ENCODE data around the gene PRKN. TPM values are rescaled to one million over a fixed set of nuclear protein-coding genes. Genes with fewer than 3 reads are reported as not detected.
"Not testable (repeated sequence)": the region's sequence is repeated elsewhere in the genome, so short reads cannot be mapped to it uniquely, and the experiment has no call there.

The PRKN gene
- total RNA-seq, 4 donors from 2014 or later, result 8.4 to 44.8 (median 12.6) TPM

GRCh38 chr6:162416307-162416706 lies 311.3 kb downstream of the PRKN start:
- TF ChIP-seq CTCF (IDR thresholded peaks at IDR 0.05), result no peak
- DNase-seq (ENCODE audit: low spot score) (no peak), ATAC-seq (ENCODE audit: low FRiP score) (no peak)

DNA sequence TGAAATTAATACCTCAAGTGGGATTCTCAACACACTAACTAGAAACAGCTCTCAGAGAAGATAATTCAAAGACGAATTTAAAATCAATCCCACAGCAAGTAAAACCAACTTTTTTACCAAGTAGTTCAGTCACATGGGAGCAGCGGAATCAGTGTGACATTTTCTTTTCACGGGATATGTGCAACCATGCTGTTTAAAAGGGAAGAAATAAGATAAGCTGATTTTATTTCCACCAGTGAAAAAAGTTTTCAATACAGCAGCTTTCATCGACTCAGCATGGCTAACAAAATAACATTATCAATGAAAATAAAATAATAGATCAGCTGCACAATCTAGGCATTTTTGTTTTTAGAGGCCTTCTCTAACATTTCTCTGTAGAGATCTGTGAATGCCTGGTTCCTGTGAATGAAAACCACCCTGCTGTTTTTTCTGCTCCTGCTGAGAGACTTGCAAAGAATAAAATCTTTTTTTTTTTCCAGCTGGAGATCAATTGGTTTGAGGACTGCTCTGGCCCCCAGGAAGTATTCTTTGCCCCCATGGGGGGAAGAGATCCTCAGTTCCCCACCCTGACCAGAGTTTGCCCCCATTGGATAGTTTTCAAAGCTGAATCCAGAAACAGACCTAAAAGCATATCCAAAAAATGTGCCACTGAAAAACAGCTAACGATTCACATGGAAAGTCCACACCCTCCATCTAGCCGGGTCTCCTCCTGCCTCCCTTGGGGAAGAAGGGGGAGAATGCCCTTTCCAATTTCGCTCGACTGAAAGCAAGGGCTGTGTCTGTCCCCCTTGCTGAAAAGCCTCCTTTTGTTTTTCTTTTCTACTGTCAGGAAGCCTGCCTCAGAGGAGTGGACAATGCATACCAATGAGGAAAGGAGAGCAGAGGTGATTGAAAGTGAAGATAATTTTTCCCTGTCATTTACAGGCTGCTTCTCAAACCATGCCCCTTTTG lies 317.6 kb downstream of the PRKN start:
- TF ChIP-seq CTCF (IDR thresholded peaks at IDR 0.05), result no peak
- ATAC-seq (ENCODE audit: low FRiP score) (no peak), DNase-seq (ENCODE audit: low spot score) (no peak)

DNA sequence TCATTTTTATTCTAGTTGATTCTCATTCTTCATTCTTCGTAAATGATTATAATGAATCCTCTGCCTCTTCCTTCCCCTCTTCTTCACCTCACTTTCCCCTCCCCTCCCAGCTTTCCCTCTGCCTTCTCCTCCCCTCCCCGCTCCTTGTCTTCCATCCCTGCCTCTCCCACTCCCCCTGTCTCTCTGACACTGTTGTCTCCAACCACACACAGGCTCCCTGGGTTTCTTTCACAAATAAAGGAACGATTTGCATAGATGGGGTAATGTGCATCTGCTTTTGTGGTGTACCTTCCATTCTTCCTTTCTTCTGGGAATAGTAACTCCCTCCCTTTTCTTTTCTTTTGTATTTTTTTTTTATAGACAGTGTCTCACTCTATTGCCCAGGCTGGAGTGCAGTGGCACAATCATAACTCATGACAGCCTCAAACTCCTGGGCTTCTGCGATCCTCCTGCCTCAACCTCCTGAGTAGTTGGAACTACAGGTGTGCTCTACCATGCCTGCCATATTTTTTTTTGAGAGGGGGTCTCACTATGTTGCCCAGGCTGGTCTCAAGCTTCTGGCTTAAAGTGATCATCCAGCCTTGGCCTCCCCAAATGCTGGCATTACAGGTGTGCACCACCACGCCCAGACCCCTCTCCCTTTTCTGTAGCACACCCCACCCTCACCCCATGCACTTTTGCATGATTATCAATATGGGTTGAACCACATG lies 318.6 kb downstream of the PRKN start:
- no peak for ATAC-seq (ENCODE audit: low FRiP score)
- no peak for TF ChIP-seq CTCF (IDR thresholded peaks at IDR 0.05)

DNA sequence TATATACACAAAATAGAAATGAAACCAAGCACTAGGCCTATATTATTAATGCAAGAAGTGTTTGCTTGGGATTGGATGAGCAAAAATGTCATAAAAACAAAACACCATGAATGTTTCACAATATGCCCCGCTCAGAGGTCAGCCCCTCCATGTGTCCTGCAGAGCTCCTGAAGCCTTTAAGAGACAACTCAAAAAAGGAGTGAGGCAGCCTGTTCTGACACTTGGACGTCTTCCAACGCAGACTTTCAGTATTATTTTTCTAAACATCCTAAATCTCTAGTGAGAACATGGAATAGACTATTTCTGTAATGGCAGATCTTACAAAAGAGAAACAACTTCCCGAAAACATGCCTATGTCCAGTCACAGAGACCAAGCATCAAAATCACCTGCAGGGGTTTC lies 322.6 kb downstream of the PRKN start:
- DNase-seq (ENCODE audit: low spot score) (no peak), ATAC-seq (ENCODE audit: low FRiP score) (no peak)
- no peak for TF ChIP-seq CTCF (IDR thresholded peaks at IDR 0.05)

More for the DNA sequence above, 318.6 kb downstream of the PRKN start:
- DNase-seq (ENCODE audit: low spot score), result no peak

DNA sequence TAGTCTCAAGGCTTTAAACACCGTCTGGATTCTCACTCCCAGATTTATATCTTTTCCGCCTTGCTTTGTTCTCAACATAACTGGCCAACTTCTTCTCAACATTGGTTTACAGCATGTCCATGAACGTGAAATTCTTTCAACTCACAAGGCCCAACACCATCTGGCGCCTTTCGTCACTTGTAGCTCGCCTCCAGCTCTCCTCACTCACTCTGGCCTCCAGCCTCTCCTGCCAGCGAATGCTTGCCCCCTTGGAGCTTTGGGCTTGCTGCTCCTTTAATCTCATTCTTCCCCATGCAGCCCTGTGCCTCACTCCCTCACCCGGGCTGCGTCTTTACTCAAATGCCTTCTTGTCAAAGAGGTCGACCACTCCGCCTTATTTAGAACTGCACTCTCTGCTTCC lies 324.5 kb downstream of the PRKN start:
- TF ChIP-seq CTCF (IDR thresholded peaks at IDR 0.05), result no peak
- ATAC-seq (ENCODE audit: low FRiP score), result no peak
- no peak for DNase-seq (ENCODE audit: low spot score)

GRCh38 chr6:162395181-162395580 lies 332.4 kb downstream of the PRKN start:
- no peak for ATAC-seq (ENCODE audit: low FRiP score)
- no peak for TF ChIP-seq CTCF (IDR thresholded peaks at IDR 0.05)
- DNase-seq (ENCODE audit: low spot score), result no peak

DNA sequence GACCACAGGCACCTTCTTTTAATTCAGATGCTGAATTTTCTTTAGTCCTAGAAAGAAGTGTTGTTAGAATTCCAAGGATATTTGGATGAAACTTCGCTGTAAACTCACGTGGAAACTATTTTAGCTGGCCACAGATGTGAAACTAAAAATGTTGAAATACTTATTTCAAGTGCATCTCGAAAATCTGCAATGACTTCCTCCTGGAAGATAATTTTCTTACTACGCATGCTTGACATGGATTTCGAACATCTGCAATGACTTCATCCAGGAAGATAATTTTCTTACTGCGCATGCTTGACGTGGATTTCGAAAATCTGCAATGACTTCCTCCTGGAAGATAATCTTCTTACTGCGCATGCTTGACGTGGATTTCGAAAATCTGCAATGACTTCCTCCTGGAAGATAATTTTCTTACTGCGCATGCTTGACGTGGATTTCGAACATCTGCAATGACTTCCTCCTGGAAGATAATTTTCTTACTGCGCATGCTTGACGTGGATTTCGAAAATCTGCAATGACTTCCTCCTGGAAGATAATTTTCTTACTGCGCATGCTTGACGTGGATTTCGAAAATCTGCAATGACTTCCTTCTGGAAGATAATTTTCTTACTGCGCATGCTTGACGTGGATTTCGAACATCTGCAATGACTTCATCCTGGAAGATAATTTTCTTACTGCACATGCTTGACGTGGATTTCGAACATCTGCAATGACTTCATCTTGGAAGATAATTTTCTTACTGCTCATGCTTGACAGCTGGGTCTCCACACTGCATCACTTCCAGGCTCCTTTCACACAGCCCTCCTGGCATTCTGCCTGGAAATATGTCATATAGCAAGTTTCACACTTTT lies 336.4 kb downstream of the PRKN start:
- ATAC-seq (ENCODE audit: low FRiP score); DNase-seq (ENCODE audit: low spot score): not testable (repeated sequence)

Measured in omental fat pad (tissue), 4 donors.